NB4 (cell line): ENCODE data around the gene CD3E.
A peak's percentile ranks its signal among the peaks of the same experiment; 100 is the strongest.

Experiments
- DNase-seq: peaks from one replicate; pipeline ENCODE4 v3.0.0; 2010; ENCODE audit warnings: low read depth
- H3K4me3 ChIP-seq: one replicate; pipeline ENCODE4 v1.5.1; 2011; ENCODE audit warnings: mild to moderate bottlenecking, low read depth, low read length, moderate library complexity
- MYC ChIP-seq: IDR thresholded peaks from 2 replicates; pipeline ENCODE4 v1.6.1; 2011; ENCODE audit warnings: low read depth, low read length
- POLR2A ChIP-seq: IDR thresholded peaks from 2 replicates; pipeline ENCODE4 v1.6.1; 2011; ENCODE audit warnings: mild to moderate bottlenecking; ENCODE audit not compliant: insufficient read length; ENCODE audit errors: extremely low read depth
- TF ChIP-seq, protein P1 (sequence below): IDR thresholded peaks from one replicate; pipeline ENCODE4 v1.5.1; 2012; ENCODE audit warnings: low read depth, low read length
- TF ChIP-seq, protein P2 (sequence below): IDR thresholded peaks from 2 replicates; pipeline ENCODE4 v1.6.1; 2011; ENCODE audit warnings: low read depth, low read length

Gene CD3E

DNA sequence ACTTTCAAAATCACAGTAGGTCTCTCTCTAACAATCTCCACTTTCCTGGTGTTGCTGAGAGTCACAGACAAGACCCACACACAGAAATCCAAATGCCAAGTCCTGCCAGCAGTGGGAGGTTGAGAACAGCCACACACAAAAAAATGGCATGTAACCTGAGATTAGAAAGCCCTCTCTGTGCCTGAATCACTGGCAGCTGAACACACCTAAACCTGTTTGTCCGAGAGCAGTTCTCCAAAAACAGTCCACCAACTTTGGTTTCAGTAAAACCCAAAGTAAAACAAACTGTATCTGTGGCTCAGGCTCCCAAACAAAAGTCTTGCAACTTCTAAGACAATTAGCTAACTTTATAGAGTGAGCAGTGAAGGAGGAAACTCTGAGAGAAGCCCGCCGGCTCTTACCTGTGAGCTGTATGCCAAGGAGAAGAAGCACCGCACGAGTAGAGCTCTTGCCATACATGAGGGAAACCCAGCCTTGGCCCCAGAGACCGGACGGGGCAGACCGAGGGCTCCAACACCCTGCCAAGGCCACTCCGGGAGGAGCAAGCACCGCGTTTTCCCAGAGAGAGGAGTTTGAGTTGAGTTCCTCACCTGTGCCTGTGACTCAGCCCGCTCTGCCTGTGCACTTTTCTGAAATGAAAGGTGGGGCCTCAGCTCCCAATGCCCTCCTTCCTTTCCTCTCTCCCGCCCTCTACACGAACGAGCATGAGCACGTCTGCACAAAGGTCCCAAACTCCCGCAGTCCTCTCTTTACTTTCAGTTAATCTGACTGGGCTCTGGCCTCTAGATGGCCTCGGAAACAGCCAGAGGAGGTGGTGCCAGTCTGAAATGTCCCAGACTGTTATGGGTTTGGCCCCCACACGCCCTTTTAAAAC, 40.6 kb upstream of the CD3E start, which contains the start of gene MPZL2:
Gene MPZL2, minus strand, starts transcription at position 603 of the 874 bp plus-strand sequence. Its CDS starts 144 bp downstream, at position 459.
- DNase-seq, result peak; percentile 8
- H3K4me3 ChIP-seq, result no peak within 1 kb of the TSS
- TF ChIP-seq, protein P1, sequence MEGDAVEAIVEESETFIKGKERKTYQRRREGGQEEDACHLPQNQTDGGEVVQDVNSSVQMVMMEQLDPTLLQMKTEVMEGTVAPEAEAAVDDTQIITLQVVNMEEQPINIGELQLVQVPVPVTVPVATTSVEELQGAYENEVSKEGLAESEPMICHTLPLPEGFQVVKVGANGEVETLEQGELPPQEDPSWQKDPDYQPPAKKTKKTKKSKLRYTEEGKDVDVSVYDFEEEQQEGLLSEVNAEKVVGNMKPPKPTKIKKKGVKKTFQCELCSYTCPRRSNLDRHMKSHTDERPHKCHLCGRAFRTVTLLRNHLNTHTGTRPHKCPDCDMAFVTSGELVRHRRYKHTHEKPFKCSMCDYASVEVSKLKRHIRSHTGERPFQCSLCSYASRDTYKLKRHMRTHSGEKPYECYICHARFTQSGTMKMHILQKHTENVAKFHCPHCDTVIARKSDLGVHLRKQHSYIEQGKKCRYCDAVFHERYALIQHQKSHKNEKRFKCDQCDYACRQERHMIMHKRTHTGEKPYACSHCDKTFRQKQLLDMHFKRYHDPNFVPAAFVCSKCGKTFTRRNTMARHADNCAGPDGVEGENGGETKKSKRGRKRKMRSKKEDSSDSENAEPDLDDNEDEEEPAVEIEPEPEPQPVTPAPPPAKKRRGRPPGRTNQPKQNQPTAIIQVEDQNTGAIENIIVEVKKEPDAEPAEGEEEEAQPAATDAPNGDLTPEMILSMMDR, result no peak
- TF ChIP-seq, protein P2, sequence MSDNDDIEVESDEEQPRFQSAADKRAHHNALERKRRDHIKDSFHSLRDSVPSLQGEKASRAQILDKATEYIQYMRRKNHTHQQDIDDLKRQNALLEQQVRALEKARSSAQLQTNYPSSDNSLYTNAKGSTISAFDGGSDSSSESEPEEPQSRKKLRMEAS, result no peak
- no peak for TF ChIP-seq POLR2A
- no peak for TF ChIP-seq MYC

DNA sequence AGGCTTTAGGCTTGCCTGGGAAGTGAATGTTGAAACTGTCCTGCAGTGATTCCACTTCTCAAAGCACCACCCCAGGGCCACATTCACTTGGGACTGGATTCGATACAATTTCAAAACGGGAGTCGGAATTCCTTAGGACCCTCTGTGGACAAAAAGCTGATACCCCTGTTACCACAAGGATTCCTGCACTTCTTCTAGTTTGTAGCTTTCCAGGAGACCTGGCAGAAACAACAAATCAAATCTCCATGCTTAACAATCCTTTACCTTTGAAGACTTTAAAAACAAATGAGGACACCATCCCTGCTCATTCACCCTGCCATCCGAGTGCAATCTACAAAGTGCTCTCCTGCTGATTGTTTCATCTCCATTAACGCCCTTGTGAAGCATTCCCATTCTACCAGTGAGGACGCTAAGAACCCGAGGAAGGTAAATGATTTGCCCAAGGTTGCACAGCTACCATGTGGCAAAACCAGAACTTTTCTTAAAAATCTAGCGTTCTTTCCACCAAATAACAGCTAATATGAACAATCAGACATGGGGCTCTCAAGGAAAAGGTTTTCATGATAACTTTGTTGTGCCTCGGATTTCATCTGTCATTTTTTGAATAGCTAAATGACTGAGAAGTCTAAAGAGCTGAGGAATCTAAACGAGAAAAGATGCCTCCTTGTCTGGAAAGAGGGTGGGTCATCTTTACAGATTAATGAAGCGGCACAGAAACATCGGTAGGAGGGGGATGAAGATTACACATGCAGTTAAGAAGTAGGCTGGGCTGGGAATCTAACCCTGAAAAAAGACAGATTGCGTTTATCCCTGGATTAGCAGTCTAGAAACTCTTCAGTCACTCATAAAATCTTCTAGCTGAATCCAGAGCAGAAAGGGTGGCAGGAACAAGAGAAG, 39.7 kb upstream of the CD3E start:
- H3K4me3 ChIP-seq, result no peak overlapping the region
- TF ChIP-seq, protein P2, result no peak
- no peak for TF ChIP-seq MYC
- no peak for TF ChIP-seq POLR2A
- TF ChIP-seq, protein P1, result no peak
- no peak for DNase-seq

DNA sequence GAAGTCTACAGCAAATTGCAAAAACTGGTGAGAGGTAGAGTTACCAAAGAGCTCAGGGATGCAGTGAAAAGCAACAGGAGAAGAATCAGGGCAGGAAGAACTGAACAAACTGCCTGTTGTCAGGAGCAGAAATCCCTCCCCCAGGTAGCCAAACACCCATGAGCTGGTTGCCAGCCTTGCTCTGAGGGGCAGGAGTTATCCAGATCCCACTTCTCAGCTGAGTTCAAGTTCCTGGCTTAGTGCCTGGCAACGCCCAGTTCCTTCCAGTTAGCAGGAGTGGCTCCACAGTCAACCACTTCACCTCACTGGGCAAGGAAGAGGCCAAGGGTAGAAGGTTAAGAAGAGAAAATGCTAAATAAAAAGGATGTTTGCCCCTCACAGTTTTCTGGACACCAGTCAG, 38.6 kb upstream of the CD3E start:
- TF ChIP-seq POLR2A, result no peak
- TF ChIP-seq, protein P2, result no peak
- TF ChIP-seq, protein P1, result no peak
- no peak for TF ChIP-seq MYC
- DNase-seq, result no peak
- no peak overlapping the region for H3K4me3 ChIP-seq

- H3K4me3 ChIP-seq, result no peak overlapping the region
- no peak for TF ChIP-seq POLR2A
- TF ChIP-seq, protein P1, result no peak
- TF ChIP-seq, protein P2, result no peak
- no peak for TF ChIP-seq MYC
- DNase-seq, result no peak
Measured at GRCh38 chr11:118267486-118267885, 37.0 kb upstream of the CD3E start.

DNA sequence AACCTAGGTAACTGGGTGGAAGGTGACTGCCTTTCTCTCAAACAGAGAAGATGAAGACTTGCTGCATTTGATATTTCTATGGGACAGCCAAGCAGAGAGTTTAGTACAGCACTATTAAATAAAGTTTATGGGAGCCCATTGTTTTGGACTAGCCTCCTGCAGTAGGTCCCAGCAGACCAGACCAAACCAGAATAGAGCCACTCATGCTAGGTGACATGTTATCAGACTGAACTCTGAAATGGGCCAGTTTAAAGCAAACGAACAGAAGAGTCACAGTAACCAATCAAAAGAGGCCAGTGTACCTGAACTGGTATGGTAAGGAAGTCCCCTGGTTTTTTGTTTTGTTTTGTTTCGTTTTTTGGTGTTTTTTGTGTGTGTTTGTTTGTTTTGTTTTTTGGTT, 32.5 kb upstream of the CD3E start:
- no peak overlapping the region for H3K4me3 ChIP-seq
- TF ChIP-seq POLR2A, result no peak
- TF ChIP-seq, protein P1, result no peak
- TF ChIP-seq, protein P2, result no peak
- no peak for TF ChIP-seq MYC
- DNase-seq, result no peak
